LNCaP clone FGC (cell line): ENCODE results near the gene PANX2.

ENCODE experiments used
- DNase-seq: peaks from one replicate; pipeline ENCODE4 v3.0.0-alpha.2; 2011; ENCODE audit warnings: low read depth
- H3K4me3 ChIP-seq: 2 replicates; pipeline ENCODE4 v1.5.1; 2011; ENCODE audit warnings: mild to moderate bottlenecking, low read depth, low read length, control low read depth
- TF ChIP-seq, protein P1 (sequence below): IDR thresholded peaks from 2 replicates; pipeline ENCODE4 v1.5.1; 2012; ENCODE audit warnings: mild to moderate bottlenecking; ENCODE audit not compliant: control insufficient read depth, insufficient read depth; ENCODE audit errors: extremely low read depth

Gene PANX2

GRCh38 chr22:50194037-50194805 is 23.7 kb downstream of the PANX2 start:
- TF ChIP-seq, protein P1, sequence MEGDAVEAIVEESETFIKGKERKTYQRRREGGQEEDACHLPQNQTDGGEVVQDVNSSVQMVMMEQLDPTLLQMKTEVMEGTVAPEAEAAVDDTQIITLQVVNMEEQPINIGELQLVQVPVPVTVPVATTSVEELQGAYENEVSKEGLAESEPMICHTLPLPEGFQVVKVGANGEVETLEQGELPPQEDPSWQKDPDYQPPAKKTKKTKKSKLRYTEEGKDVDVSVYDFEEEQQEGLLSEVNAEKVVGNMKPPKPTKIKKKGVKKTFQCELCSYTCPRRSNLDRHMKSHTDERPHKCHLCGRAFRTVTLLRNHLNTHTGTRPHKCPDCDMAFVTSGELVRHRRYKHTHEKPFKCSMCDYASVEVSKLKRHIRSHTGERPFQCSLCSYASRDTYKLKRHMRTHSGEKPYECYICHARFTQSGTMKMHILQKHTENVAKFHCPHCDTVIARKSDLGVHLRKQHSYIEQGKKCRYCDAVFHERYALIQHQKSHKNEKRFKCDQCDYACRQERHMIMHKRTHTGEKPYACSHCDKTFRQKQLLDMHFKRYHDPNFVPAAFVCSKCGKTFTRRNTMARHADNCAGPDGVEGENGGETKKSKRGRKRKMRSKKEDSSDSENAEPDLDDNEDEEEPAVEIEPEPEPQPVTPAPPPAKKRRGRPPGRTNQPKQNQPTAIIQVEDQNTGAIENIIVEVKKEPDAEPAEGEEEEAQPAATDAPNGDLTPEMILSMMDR, result no peak
- DNase-seq, result no peak
- H3K4me3 ChIP-seq, result no peak overlapping the region

DNA sequence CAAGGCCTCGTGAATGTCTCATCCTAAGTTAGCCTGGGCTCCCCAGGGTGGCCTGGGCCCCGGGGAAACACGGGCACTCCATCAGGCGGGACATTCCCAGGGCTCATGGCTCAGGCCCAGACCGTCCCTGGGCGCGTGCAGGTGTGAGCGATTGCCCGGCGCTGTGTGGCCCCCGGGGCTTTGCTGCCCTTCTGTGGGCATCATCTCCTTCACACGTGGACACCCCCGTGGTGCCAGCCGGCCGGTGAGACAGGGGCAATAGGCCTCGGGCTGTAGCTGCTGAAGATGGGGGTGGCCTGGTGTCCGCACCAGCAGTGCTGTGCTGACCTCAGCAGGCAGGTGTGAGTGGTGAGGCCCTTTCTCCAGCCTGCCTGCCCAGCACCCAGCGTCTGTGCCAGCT is 25.7 kb downstream of the PANX2 start:
- no peak for DNase-seq
- TF ChIP-seq, protein P1, result no peak
- H3K4me3 ChIP-seq, result no peak overlapping the region

GRCh38 chr22:50197000-50197800 is 26.7 kb downstream of the PANX2 start:
- TF ChIP-seq, protein P1, result no peak

DNA sequence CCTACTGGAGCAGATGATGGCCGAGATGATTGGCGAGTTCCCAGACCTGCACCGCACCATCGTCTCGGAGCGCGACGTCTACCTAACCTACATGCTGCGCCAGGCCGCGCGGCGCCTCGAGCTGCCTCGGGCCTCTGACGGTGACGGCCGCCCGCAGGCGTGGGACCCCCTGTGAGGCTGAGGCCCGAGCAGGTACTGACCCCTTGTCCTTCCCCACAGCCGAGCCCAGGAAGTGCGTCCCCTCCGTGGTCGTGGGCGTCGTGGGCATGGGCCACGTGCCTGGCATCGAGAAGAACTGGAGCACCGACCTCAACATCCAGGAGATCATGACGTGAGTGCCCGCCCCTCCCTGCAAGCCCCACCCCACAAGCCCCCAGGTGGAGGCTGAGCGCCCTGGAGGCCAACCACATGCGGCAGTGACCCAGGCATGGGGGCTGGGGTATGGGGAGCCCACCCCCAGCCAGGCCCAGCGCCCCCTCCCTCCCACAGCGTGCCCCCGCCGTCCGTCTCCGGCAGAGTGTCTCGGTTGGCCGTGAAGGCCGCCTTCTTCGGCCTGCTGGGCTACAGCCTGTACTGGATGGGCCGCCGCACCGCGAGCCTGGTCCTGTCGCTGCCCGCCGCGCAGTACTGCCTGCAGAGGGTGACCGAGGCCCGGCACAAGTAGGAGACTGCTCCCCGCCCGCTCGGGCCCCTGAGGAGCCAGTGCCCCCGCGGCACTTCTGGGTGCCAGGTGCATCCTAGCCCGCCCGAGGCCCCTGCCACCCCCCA is 27.5 kb downstream of the PANX2 start:
- no peak for DNase-seq
- H3K4me3 ChIP-seq, result no peak overlapping the region
- TF ChIP-seq, protein P1, result no peak

More at GRCh38 chr22:50197000-50197800, 26.7 kb downstream of the PANX2 start:
- no peak overlapping the region for H3K4me3 ChIP-seq
- no peak for DNase-seq

GRCh38 chr22:50198624-50199017 is 28.1 kb downstream of the PANX2 start:
- no peak for DNase-seq
- TF ChIP-seq, protein P1, result no peak
- no peak overlapping the region for H3K4me3 ChIP-seq

DNA sequence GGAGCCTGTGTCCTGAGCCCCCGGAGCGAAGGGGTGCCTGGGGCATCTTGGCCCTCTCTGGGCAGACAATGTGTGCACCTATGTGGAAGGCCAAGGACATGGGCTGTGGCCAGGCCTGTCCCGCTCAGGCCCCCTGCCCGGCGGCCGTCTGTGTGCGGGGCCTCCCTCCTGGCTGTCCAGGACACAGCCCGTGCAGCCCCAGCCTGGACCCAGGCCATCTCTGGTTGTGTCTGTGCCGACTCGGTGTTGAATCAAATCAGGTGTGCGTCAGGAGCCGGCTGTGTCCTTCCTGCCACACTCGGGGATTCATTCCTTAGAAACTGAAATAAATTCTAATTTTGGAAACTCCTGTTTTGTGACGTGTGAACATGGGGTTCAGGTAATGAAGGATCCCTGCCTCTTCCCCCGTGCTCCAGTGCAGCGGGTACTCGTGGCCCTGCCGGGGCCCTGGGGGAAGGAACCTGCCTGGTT is 28.8 kb downstream of the PANX2 start:
- no peak overlapping the region for H3K4me3 ChIP-seq
- DNase-seq, result no peak
- TF ChIP-seq, protein P1, result no peak
